ENCODE measurements around the gene CHTOP.

DNA sequence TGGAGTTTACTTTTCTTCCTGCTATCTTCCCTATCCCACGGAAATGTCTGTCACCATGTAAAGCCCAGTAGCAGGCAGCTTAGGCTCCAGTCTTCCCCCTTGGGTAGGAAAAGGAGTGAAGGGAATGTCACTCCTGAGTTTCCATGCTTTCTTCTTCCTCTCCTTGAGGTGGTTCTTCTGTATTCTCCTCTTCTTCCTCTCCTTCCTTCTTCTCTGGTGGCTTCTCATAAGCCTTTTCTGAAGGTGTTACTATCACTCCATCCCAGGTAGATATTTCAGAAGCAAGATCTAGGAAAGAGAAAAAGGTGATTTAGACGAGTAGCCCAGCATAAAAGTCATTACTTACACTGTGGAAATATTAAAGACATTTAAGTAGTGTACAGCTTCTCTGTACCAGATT lies 28.4 kb downstream of the CHTOP start:
- TF ChIP-seq GATA2 (IDR thresholded peaks at IDR 0.05; ENCODE audit: low read depth, low read length) (no peak), GATA3 (IDR thresholded peaks at IDR 0.05; ENCODE audit: low read depth, low read length) (no peak)
